AG04450 (cell line): Measurements from ENCODE around the gene TMCO6. TPM values are rescaled to one million over a fixed set of nuclear protein-coding genes. Genes with fewer than 3 reads are reported as not detected.

Source experiments
- CTCF ChIA-PET: fragments of 300-600, 350-600 bp; formaldehyde crosslinking; extraction: SDS; loops from one replicate; lab custom pipeline; 2022; ENCODE audit warnings: antibody characterized with exemption, inconsistent platforms; lab: Charles Lee
- POLR2A ChIA-PET: fragments of 350-600 bp; formaldehyde crosslinking; extraction: SDS; loops from one replicate; lab custom pipeline; 2021; ENCODE audit warnings: antibody characterized with exemption, inconsistent platforms; lab: Yijun Ruan, JAX
- DNase-seq: peaks from one replicate; pipeline ENCODE4 v3.0.0-alpha.2; 2011; ENCODE audit warnings: low read depth, low spot score
- H3K27ac ChIP-seq: one replicate; pipeline ENCODE4 v1.5.1; 2012; ENCODE audit warnings: low read depth, low read length, control low read depth
- H3K27me3 ChIP-seq: one replicate; pipeline ENCODE4 v1.6.0; 2012; ENCODE audit warnings: low read length; ENCODE audit not compliant: control insufficient read depth, insufficient read depth
- H3K4me3 ChIP-seq: 2 replicates; pipeline ENCODE4 v1.5.1; 2011; ENCODE audit warnings: mild to moderate bottlenecking, low read depth, low read length, control low read depth
- H3K9me3 ChIP-seq: 2 replicates; pipeline ENCODE4 v1.5.1; 2012; ENCODE audit warnings: low read length; ENCODE audit not compliant: control insufficient read depth, insufficient read depth
- polyA plus RNA-seq: library from polyadenylated mRNA; depleted of rRNA; stranded (reverse); fragments of >200 nt; gene quantifications from 2 replicates; pipeline ENCODE4 v1.2.3, GENCODE V29; 2011; rRNA removed
- TF ChIP-seq, protein P1 (sequence below): IDR thresholded peaks from 2 replicates; pipeline ENCODE4 v1.5.1; 2011; ENCODE audit warnings: low read depth, low read length, control low read depth, inconsistent platforms

Gene TMCO6
- polyA plus RNA-seq, 1 experiment = 5.7 TPM

DNA sequence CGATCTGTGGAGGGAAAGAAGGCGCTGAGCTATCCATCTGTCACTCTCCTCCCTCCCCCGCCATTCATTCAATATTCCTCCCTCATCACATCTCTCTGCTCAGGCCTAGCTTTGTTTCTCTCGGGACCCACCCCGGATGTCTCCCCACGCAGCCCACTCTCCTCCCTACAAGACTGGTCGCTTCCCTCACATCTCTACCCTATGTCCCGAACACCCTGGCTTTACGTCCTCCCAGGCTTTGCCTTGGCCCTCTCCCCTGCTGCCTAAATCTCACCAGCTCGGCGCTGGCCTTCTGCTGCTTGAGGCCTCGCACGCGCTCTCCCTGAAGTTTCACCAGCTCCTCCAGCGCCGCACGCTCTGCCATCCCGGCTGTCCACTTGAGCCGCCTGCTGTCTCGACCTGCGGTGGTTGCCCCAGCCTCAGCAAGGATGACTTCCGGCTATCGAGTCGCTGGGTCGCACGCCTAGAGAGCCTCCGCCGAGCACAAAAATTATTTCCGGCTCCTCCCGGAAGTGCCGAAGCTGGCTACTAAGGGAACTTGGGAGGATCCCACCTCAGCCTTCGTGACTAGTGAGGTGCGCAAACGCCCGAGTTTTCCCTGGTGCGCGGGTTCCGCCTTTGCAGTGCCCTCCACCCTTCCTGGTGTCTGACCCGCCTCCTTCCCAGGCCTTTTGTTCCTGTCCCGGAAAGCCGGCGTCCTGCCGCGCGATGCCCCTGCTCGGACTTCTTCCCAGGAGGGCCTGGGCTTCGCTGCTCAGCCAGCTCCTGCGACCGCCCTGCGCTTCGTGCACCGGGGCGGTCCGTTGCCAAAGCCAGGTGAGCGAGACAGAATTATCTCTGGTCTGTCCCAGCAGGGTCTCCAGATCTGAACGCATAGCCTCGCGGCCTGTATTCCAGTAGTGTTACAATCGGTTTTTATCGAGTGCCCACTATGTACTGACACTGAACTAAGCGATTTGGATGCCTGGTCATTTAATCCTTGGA is 52.0 kb downstream of the TMCO6 start, which contains the start of the genes HARS1 and HARS2:
TSS of gene HARS1 (minus strand) at position 430 of the 984 bp plus-strand sequence. CDS start at position 364, 66 bp downstream.
TSS of gene HARS2 (plus strand) at position 515 of the 984 bp plus-strand sequence. CDS start at position 709, 194 bp downstream.
- Histone ChIP-seq H3K27me3 (no peaks in the 10 kb centered on the region), H3K9me3 (no peaks in the 10 kb centered on the region; the same call in 1 of the 2 replicates), H3K4me3 (peak within 1 kb of the TSS; percentile 99), H3K27ac (peak within 1 kb of the TSS; percentile 77)
- TF ChIP-seq, protein P1, sequence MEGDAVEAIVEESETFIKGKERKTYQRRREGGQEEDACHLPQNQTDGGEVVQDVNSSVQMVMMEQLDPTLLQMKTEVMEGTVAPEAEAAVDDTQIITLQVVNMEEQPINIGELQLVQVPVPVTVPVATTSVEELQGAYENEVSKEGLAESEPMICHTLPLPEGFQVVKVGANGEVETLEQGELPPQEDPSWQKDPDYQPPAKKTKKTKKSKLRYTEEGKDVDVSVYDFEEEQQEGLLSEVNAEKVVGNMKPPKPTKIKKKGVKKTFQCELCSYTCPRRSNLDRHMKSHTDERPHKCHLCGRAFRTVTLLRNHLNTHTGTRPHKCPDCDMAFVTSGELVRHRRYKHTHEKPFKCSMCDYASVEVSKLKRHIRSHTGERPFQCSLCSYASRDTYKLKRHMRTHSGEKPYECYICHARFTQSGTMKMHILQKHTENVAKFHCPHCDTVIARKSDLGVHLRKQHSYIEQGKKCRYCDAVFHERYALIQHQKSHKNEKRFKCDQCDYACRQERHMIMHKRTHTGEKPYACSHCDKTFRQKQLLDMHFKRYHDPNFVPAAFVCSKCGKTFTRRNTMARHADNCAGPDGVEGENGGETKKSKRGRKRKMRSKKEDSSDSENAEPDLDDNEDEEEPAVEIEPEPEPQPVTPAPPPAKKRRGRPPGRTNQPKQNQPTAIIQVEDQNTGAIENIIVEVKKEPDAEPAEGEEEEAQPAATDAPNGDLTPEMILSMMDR = no peak
- POLR2A ChIA-PET = interaction anchor here (0.6 to 2.0 kb wide), 16 partner anchors 9 to 447 kb away, joined by 3 to 21 read pairs (median 3); partner anchors contain the start of genes IK, NDUFA2, SRA1 and WDR55
- peak; percentile 86 for DNase-seq
- CTCF ChIA-PET = interaction anchor here (0.6 to 1.2 kb wide), 4 partner anchors 138 to 318 kb away, joined by 3 to 5 read pairs (median 3); partner anchors contain the start of gene EIF4EBP3

DNA sequence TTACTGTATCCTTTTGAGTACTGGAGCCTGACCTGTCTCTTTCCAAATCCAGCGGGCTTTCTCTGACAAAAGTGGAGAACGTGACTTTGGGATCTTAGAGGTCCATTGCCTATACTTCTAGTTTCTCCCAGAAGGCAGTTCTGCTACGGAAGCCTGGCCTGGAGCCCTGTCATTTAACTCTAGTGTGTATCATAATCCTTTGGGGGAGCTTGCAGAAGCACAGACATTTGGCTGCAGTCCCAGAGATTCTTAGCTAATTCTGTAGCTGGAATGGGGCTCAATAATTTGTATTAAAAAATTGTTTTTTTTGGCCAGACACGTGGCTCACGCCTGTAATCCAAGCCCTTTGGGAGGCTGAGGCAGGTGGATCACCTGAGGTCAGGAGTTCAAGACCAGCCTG is 55.0 kb downstream of the TMCO6 start:
- Histone ChIP-seq H3K27ac (peak overlapping the region; percentile 21), H3K9me3 (no peaks in the 10 kb centered on the region; the same call in 1 of the 2 replicates), H3K27me3 (no peaks in the 10 kb centered on the region), H3K4me3 (no peak overlapping the region)
- DNase-seq = no peak
- TF ChIP-seq, protein P1 = no peak
- ChIA-PET POLR2A (interaction anchor here (0.5 to 1.1 kb wide), 2 partner anchors 47 to 292 kb away, joined by 4 to 7 read pairs; partner anchors contain the start of genes IK and NDUFA2), CTCF (no interaction called here)

Other genes starting within 250 kb of the TMCO6 start
- gene ANKHD1, start 237.6 kb upstream of the TMCO6 start, polyA plus RNA-seq = 54.3 and 56.6 TPM in 2 replicates
- gene EIF4EBP3, start 91.8 kb upstream of the TMCO6 start, polyA plus RNA-seq = 1.7 and 2.8 TPM in 2 replicates
- 52.3 and 52.8 TPM in 2 replicates for gene SRA1, start 82.0 kb upstream of the TMCO6 start, polyA plus RNA-seq
- 13.6 and 14.9 TPM in 2 replicates for gene APBB3, start 74.9 kb upstream of the TMCO6 start, polyA plus RNA-seq
- gene SLC35A4, start 74.6 kb upstream of the TMCO6 start, polyA plus RNA-seq = 63.4 and 86.2 TPM in 2 replicates
- 0.29 and 0.71 TPM in 2 replicates for gene CD14, start 6.3 kb upstream of the TMCO6 start, polyA plus RNA-seq
- 64.0 and 85.6 TPM in 2 replicates for gene NDUFA2, start 8.2 kb downstream of the TMCO6 start, polyA plus RNA-seq
- gene IK, start 8.4 kb downstream of the TMCO6 start, polyA plus RNA-seq = 118 and 136 TPM in 2 replicates
- 13.6 and 14.3 TPM in 2 replicates for gene WDR55, start 25.5 kb downstream of the TMCO6 start, polyA plus RNA-seq
- 0.14 and 0.31 TPM in 2 replicates for gene DND1, start 34.1 kb downstream of the TMCO6 start, polyA plus RNA-seq
- 93.6 and 98.8 TPM in 2 replicates for gene HARS1, start 51.9 kb downstream of the TMCO6 start, polyA plus RNA-seq
- gene HARS2, start 52.0 kb downstream of the TMCO6 start, polyA plus RNA-seq = 39.9 and 48.6 TPM in 2 replicates
- gene ZMAT2, start 61.0 kb downstream of the TMCO6 start, polyA plus RNA-seq = 66.6 and 82.8 TPM in 2 replicates
- gene PCDHA1, start 146.7 kb downstream of the TMCO6 start, polyA plus RNA-seq = 0.06 and 0.09 TPM in 2 replicates
- 0.05 and 0.07 TPM in 2 replicates for gene PCDHA2, start 155.4 kb downstream of the TMCO6 start, polyA plus RNA-seq
- 0.20 and 0.27 TPM in 2 replicates for gene PCDHA3, start 161.6 kb downstream of the TMCO6 start, polyA plus RNA-seq
- not detected in 2 replicates for gene PCDHA4, start 167.6 kb downstream of the TMCO6 start, polyA plus RNA-seq
- 0.02 TPM in 1 of 2 replicates, not detected in the other for gene PCDHA5, start 182.2 kb downstream of the TMCO6 start, polyA plus RNA-seq
- gene PCDHA6, start 188.5 kb downstream of the TMCO6 start, polyA plus RNA-seq = 0.02 and 0.09 TPM in 2 replicates
- 0.09 and 0.14 TPM in 2 replicates for gene PCDHA7, start 194.8 kb downstream of the TMCO6 start, polyA plus RNA-seq
- 0.01 TPM in 1 of 2 replicates, not detected in the other for gene PCDHA8, start 201.7 kb downstream of the TMCO6 start, polyA plus RNA-seq
- gene PCDHA9, start 208.9 kb downstream of the TMCO6 start, polyA plus RNA-seq = 0.02 TPM in 1 of 2 replicates, not detected in the other
- 0.01 and 0.02 TPM in 2 replicates for gene PCDHA10, start 216.4 kb downstream of the TMCO6 start, polyA plus RNA-seq
- not detected in 2 replicates for gene PCDHA11, start 229.5 kb downstream of the TMCO6 start, polyA plus RNA-seq
- not detected in 2 replicates for gene PCDHA12, start 235.9 kb downstream of the TMCO6 start, polyA plus RNA-seq
- gene PCDHA13, start 242.7 kb downstream of the TMCO6 start, polyA plus RNA-seq = not detected in 2 replicates